GM19468 (cell line): Measurements from ENCODE around the gene PTPRD.

Experiments
- ATAC-seq: cut with Tn5 transposase; IDR thresholded peaks from one replicate; pipeline ENCODE4 v1.9.1; 2021; ENCODE audit warnings: mild to moderate bottlenecking, moderate library complexity, moderate number of reproducible peaks; ENCODE audit not compliant: unreplicated experiment; ENCODE audit errors: extremely low read depth

The PTPRD gene

DNA sequence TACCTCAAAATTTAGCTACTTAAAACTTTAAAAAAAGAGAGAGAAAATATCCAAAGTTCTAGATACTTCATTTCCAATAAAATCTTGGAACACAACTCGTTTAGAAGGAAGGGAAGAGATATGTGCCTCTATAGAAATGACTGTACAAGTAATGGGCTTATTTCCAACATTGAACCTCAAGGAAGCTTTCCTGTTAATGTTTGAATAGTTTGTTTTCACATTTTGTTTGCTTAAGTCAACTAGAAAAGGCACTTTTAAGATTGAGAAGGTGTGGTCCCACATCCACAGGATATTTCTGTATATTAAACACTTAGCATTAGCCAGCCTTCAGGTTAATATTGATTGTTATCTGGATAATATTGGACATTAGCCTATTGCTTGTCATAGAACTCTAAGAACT is 384.7 kb downstream of the PTPRD start:
- no peak for ATAC-seq

DNA sequence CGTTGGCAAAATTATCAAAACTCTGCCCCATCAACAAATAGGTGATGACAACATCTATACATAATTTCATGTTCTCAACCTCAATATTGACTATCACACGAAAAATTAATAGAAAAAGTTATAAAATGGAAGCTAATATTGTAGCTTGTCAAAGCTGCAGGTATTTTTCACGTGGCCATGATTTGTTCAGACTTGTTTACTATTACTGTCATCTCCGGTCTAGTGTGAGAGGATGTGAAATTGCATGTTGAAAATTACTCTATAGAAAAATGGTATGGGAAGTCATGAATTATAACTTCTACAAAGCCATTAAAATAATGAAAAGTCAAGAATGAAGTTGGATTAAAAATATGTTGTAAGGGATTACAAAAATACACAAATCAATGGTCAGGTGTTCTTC is 385.8 kb downstream of the PTPRD start:
- no peak for ATAC-seq

DNA sequence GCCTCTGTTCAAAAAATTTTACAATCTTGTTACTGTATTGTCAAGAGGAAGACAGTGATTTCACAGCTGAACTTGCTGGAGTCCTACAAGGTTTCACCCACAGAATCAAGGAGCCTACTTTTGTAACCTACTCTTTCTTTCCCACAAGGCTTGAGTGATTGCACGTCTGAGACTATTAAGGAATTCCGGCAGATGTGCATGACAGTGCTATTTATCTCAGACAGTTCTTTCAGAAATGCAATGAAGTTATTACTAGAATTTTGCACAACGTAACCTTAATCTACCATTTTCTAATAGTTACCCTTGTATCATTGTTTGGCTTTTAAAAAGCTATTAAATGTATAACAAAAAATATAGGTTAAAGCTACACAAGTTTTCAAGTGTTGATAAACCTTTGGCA is 400.1 kb downstream of the PTPRD start:
- ATAC-seq = no peak

- no peak for ATAC-seq
These were observed 404.1 kb downstream of the PTPRD start for GRCh38 chr9:10208691-10209069.

- ATAC-seq = no peak
These were observed 408.5 kb downstream of the PTPRD start for GRCh38 chr9:10204276-10204675.

GRCh38 chr9:10173561-10173960 is 439.2 kb downstream of the PTPRD start:
- no peak for ATAC-seq

DNA sequence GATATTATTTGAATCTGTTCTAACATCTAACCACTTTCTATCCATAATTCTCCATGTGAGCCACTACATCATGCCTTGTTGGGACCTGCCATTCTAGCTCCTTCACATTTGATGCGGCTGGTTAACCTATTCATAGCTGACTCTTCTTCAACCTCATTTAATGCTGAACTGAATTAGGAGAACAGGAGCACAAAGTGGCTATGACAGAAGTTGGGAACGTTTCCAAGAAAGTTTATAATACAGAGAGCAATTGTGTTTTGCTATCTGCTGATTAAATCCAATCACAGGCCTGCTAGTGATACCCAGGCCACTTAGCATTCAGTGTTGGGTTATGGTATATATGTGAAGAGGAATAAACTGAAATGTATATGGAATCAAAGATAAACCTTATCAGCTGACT is 440.3 kb downstream of the PTPRD start:
- no peak for ATAC-seq

DNA sequence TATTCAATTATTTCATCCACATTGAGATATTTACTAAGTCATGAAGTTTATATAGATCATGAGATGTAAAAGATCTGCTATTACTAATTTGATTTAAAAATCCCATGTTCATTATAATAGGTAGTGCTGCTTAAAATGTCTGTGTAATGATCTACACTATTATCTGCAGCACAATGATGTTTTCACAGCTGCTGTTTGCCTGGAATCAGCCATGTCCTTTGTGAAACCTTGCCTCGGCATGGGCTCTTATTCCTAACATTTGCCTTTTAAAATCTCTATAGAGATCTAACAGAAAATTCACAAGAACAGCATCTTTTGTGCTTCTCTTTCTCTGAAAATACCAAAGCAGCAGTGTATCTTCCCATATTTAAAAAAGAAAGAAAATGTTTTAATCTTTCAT is 444.6 kb downstream of the PTPRD start:
- ATAC-seq = no peak

- ATAC-seq = no peak
These were observed 464.0 kb downstream of the PTPRD start for GRCh38 chr9:10148796-10149195.

GRCh38 chr9:10146517-10147331 is 466.1 kb downstream of the PTPRD start:
- no peak for ATAC-seq

- ATAC-seq = no peak
These were observed 468.4 kb downstream of the PTPRD start for GRCh38 chr9:10144355-10144754.

DNA sequence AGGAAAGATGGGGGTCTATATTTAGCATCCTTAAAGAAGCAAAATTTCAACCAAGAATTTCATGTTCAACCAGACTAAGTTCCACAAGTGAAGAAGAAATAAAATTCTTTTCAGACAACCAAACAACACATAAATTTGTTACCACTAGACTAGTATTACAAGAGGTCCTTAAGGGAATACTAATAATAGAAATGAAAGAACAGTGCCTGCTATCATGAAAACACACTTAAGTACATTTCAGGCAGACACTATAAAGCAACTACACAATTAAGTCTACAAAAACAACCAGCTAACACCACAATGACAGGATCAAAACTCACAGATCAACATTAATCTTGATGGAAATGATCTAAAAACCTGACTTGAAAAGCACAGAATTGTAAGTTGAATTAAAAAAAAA is 477.2 kb downstream of the PTPRD start:
- ATAC-seq = no peak

DNA sequence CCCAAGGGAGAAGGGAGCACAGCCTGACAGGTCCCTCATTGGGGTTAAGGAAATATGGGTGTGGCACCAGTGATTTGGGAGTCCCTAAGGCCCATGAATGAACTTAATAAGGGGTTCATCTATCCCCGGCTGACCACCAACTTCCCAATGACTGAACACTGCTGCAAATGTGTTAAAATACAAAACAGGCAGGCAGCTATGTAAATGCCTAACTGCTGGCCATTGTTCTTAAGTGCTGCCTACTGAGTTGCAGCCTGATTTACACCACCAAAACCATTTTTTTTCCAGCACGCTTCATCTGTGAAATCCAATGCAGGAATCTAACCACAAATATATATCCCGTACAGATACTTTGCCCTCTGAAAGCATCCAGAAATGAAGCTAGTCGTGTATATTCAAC is 478.5 kb downstream of the PTPRD start:
- no peak for ATAC-seq

- ATAC-seq = no peak
These were observed 482.6 kb downstream of the PTPRD start for GRCh38 chr9:10130061-10130675.

- ATAC-seq = no peak
These were observed 484.9 kb downstream of the PTPRD start for GRCh38 chr9:10127867-10128266.

DNA sequence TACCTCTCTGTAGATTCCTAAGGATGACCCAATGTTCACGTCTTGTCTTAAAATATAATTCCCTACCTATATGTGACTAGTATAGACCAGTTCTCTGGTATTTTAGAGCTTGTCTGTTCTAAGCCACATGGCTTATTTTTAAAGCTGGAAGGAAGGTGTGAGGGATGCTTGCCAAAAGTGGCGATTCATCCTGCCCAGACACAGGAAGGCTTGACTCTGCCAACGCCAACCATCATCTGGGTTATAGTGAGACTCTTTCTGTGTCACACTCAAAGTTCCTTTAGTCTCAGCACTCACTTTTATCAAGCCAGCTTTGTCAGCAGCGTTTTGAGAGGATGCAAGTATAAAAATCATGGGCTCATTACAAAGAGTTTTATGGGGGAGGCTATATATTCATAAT is 500.0 kb downstream of the PTPRD start:
- ATAC-seq = no peak

- ATAC-seq = no peak
These were observed 500.7 kb downstream of the PTPRD start for GRCh38 chr9:10112070-10112469.

DNA sequence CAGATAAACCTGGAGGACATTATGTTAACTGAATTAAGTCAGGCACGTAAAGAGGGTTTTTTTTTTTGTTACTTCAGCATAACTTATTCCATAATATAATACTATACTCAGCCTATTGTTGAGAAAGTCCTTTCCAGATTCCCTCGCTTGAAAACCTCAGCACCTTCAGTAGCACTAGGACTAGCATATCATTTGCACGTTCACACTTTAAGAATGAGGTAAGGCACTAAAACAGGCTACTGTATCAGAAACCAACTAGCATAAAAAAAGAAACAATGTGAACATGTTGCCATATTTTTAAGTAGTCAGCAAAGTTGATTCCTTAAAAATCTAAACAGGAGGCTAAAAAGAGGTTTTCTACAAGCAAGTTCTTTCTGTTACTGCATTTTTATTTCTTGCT is 504.0 kb downstream of the PTPRD start:
- no peak for ATAC-seq

DNA sequence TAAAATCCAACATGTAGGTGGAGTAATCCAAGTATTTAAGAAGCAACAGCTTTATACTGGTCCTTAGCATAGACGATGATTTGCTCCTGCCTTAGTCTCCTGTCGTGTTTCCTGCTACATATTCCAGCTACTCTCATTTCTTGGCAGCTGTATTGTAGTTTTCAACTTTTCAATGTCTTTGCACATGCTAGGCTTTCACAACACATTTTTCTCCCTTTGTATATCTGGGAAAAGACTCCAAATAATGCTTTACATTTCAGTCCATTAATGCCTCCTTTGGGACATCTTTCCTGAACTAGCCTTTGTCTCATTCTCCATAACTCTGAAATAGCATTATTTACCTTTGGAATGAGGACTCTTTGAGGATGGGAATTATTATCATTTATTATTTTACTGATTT is 508.0 kb downstream of the PTPRD start:
- ATAC-seq = no peak

- no peak for ATAC-seq
These were observed 517.6 kb downstream of the PTPRD start for GRCh38 chr9:10095208-10095607.

DNA sequence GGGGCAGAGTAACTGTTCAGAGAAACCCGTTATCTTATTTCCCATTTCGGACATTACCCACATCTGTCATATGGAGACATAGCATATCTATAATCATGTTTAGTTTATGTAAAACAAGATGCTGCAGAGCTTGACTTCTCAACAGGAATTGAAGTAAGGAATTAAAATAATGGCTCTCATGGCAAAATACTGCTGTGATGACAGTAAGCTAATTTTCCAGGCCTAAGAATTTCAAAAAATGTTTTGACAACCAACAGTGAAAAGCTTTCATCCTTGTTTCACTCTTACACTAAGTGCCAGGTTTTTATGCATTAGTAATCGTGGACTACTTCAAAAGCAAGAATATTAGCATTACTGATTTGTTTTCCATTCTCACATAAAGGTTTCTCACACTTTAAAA is 518.2 kb downstream of the PTPRD start:
- ATAC-seq = no peak

- ATAC-seq = no peak
These were observed 532.8 kb downstream of the PTPRD start for GRCh38 chr9:10080012-10080411.
